ENCODE results near the gene ADAM10.

Gene ADAM10

DNA sequence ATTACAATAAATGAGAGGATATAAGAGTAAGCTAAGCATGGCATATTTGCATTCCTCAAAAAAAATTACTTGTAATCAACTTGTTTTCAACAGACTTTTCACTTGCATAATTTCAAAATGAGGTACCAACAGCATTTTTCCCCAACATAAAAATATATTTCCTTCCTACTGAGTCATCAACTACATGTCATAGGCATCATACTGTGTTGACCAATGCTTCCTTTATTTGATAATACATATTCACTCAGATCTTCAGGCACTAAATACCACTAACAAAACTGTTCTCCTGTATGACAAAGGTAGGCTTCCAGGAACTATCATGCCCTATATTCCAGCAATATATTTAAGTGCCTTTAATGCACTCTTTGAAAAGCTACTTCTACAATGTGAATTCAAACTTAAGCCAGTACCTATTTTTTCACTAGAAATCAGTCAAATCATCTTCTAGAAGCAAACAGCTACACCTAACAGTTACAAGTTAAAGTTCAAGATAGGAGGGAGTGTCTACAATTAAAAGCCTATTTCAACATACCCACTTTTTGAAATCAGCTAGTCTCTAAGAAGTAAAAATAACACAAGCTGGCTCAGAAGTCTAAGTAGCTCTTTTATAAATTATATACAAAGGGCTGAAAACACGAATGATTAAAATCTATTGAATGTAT lies 11.3 kb downstream of the ADAM10 start:
- Histone ChIP-seq H3K9me3 (ENCODE audit: insufficient read depth, low read depth, low read length) (no peaks in the 10 kb centered on the region), H3K27ac (ENCODE audit: low read depth, low read length) (no peak overlapping the region), H3K9ac (ENCODE audit: low read depth, low read length) (no peak overlapping the region), H3K4me3 (ENCODE audit: low read length) (no peak overlapping the region), H3K27me3 (ENCODE audit: insufficient read depth, low read length) (no peaks in the 10 kb centered on the region), H3K36me3 (ENCODE audit: insufficient read depth, low read length) (no peaks in the 10 kb centered on the region), H3K4me1 (ENCODE audit: insufficient read depth, low read length) (peaks cover 33% of the 10 kb centered on the region)
- WGBS: no CpG with 5 or more reads among the region's 1 CpG

DNA sequence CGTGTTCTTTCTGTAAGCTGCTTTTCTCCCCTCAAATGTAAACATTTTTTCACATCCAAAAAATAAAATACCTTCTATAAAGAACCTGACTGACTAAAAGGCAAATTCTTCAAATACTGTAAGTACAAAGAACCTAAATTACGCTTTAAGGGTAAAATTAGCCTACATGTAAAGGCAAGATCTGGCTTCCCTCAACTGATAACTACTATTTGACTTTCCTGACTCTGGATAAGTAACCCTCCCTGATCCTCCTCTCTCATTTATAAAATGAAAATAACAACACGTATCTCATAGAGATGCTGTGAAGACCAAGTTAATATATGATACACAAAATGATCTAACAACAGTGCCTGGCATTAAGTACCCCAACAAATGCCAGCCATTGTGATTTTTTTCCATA lies 12.2 kb downstream of the ADAM10 start:
- peaks cover 25% of the 10 kb centered on the region for H3K4me1 ChIP-seq (ENCODE audit: insufficient read depth, low read length)
- H3K27me3 ChIP-seq (ENCODE audit: insufficient read depth, low read length): no peaks in the 10 kb centered on the region
- no peak overlapping the region for H3K9ac ChIP-seq (ENCODE audit: low read depth, low read length)
- no peaks in the 10 kb centered on the region for H3K36me3 ChIP-seq (ENCODE audit: insufficient read depth, low read length)
- H3K9me3 ChIP-seq (ENCODE audit: insufficient read depth, low read depth, low read length): no peaks in the 10 kb centered on the region
- H3K27ac ChIP-seq (ENCODE audit: low read depth, low read length): no peak overlapping the region
- WGBS: 94% methylated on average over 3 of the region's 3 CpGs
- H3K4me3 ChIP-seq (ENCODE audit: low read length): no peak overlapping the region

DNA sequence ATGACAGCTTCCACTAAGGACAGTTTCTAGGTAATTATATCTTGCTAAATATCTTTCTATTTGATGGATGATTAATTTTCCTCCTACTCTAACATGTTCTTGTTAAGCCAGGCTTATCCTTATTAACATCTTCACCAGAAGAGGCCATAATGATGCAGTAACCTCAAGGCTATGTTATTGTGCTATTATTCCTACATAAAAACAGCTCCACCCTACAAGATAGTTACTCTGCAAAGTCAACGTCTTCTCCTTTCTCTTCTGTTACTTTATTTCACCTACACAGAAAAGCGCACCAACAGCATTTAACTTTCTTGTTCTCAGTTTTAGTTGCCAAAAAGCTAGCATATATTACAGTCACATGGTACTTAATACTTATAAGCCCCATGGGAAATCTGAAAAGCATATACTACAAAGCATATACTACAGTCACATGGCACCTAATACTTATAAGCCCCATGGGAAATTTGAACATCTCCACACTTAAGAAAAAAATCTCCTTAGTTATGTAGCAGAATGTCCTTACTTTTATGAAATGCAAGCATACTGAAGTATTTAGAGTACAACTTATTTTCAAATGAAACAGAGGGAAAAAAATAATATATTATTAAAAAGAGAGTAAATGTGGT lies 13.4 kb downstream of the ADAM10 start:
- Histone ChIP-seq H3K27me3 (ENCODE audit: insufficient read depth, low read length) (no peaks in the 10 kb centered on the region), H3K4me1 (ENCODE audit: insufficient read depth, low read length) (peaks cover 30% of the 10 kb centered on the region), H3K27ac (ENCODE audit: low read depth, low read length) (no peak overlapping the region), H3K4me3 (ENCODE audit: low read length) (no peak overlapping the region), H3K9me3 (ENCODE audit: insufficient read depth, low read depth, low read length) (no peaks in the 10 kb centered on the region), H3K36me3 (ENCODE audit: insufficient read depth, low read length) (no peaks in the 10 kb centered on the region), H3K9ac (ENCODE audit: low read depth, low read length) (no peak overlapping the region; the same call in 1 of the 2 replicates)
- WGBS: 76% methylated on average over 2 of the region's 2 CpGs

DNA sequence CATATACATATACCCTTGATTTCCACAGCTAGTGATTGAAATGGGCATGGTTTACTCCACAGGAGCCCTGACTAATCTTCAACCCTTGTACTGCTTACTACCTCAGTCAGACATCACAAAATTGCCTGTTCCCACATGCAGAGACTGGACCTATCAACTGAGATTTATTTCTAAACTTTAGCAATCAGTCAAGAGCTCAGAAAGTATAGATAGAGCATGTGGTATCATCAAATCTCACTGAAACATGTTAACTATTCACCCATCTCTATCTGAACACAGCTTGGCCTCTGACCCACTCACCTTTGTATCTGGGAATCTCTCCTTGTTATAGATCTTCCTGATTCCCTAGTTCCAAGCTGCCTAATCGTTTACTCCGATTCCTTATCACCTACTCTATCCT lies 14.6 kb downstream of the ADAM10 start:
- no peaks in the 10 kb centered on the region for H3K9me3 ChIP-seq (ENCODE audit: insufficient read depth, low read depth, low read length)
- 88% methylated on average over 2 of the region's 2 CpGs for WGBS
- peaks cover 33% of the 10 kb centered on the region for H3K4me1 ChIP-seq (ENCODE audit: insufficient read depth, low read length)
- no peaks in the 10 kb centered on the region for H3K27me3 ChIP-seq (ENCODE audit: insufficient read depth, low read length)
- no peaks in the 10 kb centered on the region for H3K36me3 ChIP-seq (ENCODE audit: insufficient read depth, low read length)
- no peak overlapping the region for H3K9ac ChIP-seq (ENCODE audit: low read depth, low read length)
- no peak overlapping the region for H3K27ac ChIP-seq (ENCODE audit: low read depth, low read length)
- H3K4me3 ChIP-seq (ENCODE audit: low read length): no peak overlapping the region

DNA sequence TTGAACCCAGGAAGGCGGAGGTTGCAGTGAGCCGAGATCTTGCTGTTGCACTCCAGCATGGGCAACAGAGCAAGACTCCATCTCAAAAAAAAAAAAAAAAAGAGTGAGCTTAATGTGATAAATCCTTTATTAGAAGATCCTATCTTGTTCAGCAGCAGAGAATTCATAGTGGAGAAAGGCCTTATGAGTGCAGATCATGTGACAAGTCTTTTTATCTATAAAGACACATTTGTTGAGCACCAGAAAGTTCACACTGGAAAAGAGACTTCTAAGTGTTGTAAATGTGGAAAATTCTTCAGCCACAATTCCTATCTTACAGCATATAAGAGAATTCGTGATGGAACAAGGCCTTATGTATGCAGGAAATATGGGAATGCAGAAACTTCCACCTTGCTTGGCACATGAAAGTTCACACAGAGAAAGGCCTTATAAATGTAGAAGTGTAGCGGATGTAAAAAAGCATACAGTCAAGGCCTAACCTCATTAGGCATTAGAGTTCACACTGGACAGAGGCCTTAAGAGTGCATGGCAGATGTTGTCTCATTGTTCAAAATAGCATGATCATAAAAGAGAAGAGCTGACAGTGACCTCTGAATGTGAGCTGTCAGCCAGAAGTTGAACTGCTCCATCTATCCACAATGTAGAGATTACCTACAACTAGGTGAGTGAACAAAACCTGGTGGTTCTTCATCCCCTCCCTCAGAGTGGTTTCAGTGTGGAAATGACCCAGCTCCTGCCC lies 16.7 kb downstream of the ADAM10 start:
- no peaks in the 10 kb centered on the region for H3K27me3 ChIP-seq (ENCODE audit: insufficient read depth, low read length)
- no peak overlapping the region for H3K27ac ChIP-seq (ENCODE audit: low read depth, low read length)
- peaks cover 23% of the 10 kb centered on the region for H3K4me1 ChIP-seq (ENCODE audit: insufficient read depth, low read length)
- H3K9ac ChIP-seq (ENCODE audit: low read depth, low read length): no peak overlapping the region
- H3K4me3 ChIP-seq (ENCODE audit: low read length): no peak overlapping the region
- H3K9me3 ChIP-seq (ENCODE audit: insufficient read depth, low read depth, low read length): no peaks in the 10 kb centered on the region
- no peaks in the 10 kb centered on the region for H3K36me3 ChIP-seq (ENCODE audit: insufficient read depth, low read length)
- WGBS: 100% methylated on average over 4 of the region's 4 CpGs

DNA sequence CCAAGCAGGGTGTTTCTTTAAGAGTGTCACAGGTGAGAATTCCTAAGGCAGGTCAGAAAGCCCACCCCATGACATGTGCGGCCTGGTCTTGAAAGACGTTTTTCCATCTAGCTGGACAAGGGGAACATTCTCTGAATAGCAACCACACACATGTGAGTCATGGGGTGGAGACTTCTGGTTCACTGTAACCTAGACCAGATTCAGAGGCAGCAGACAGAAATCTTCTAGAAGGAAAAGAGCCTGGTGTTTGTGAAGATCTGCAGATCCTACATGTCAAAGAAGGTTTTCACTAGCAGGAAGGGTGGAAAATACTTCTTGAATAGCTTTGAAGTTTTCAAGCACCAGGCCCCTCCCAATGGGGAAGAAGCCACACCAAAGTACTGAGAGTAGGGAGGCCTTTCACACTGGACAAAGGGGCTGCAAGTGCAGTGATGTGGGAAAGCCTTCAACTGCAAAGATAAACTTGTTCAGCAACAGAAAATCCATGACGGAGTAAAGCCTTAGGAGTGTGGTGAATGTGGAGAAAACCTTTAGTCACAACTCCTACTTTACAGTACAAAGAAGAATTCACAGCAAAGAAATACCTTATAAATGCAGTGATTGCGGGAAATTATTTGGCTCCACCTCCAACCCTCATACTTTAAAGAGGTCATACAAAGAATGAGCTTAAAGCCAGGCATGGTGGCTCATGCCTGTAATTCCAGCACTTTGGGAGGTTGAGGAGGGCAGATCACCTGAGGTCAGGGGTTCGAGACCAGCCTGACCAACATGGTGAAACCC lies 17.6 kb downstream of the ADAM10 start:
- Histone ChIP-seq H3K27me3 (ENCODE audit: insufficient read depth, low read length) (no peaks in the 10 kb centered on the region), H3K4me1 (ENCODE audit: insufficient read depth, low read length) (peaks cover 23% of the 10 kb centered on the region), H3K36me3 (ENCODE audit: insufficient read depth, low read length) (no peaks in the 10 kb centered on the region), H3K27ac (ENCODE audit: low read depth, low read length) (no peak overlapping the region), H3K4me3 (ENCODE audit: low read length) (no peak overlapping the region), H3K9me3 (ENCODE audit: insufficient read depth, low read depth, low read length) (no peaks in the 10 kb centered on the region), H3K9ac (ENCODE audit: low read depth, low read length) (no peak overlapping the region)
- 93% methylated on average over 4 of the region's 5 CpGs for WGBS

DNA sequence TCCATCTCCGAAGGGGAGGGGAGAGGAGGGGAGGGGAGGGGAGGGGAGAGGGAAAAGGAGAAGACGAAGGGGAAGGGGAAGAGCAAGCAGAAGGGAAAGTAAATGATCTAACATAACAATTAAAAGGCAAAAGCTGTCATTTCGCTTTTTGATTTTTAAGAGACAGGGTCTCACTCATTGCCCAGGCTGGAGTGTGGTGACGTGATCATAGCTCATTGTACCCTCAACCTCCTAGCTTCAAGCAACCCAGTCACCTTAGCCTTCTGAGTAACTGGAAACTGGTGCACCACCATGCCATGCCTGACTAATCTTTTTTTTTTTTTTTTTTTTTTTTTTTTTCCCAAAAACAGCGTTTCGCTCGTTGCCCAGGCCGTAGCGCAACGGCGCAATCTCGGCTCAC lies 22.6 kb downstream of the ADAM10 start:
- H3K4me3 ChIP-seq (ENCODE audit: low read length): no peak overlapping the region
- no peaks in the 10 kb centered on the region for H3K9me3 ChIP-seq (ENCODE audit: insufficient read depth, low read depth, low read length)
- no peak overlapping the region for H3K27ac ChIP-seq (ENCODE audit: low read depth, low read length)
- H3K9ac ChIP-seq (ENCODE audit: low read depth, low read length): no peak overlapping the region
- WGBS: 98% methylated on average over 10 of the region's 12 CpGs
- no peaks in the 10 kb centered on the region for H3K36me3 ChIP-seq (ENCODE audit: insufficient read depth, low read length)
- no peaks in the 10 kb centered on the region for H3K27me3 ChIP-seq (ENCODE audit: insufficient read depth, low read length)
- peaks cover 6% of the 10 kb centered on the region for H3K4me1 ChIP-seq (ENCODE audit: insufficient read depth, low read length)

DNA sequence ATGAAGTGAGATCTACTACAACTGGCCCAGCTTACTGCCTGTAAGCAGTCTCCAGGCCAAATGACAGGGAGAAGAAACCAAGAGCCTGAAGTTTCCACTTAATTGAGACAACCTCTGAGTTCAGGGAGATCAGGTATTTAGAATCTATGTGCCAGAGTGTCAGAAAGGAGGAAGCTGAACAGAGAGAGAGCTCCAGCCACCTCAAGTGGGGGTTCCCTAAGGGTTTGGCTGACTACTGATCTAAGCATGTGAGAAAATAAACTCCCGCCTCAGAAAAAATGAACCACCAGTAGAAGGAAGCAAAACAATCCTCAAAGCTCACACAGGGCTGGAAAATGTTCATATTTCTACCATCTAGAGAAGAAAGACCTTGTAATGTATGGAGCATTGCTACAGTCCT lies 25.0 kb downstream of the ADAM10 start:
- Histone ChIP-seq H3K4me3 (ENCODE audit: low read length) (no peak overlapping the region), H3K36me3 (ENCODE audit: insufficient read depth, low read length) (no peaks in the 10 kb centered on the region), H3K9ac (ENCODE audit: low read depth, low read length) (no peak overlapping the region), H3K27ac (ENCODE audit: low read depth, low read length) (no peak overlapping the region), H3K4me1 (ENCODE audit: insufficient read depth, low read length) (peaks cover 5% of the 10 kb centered on the region; the same call in 1 of the 2 replicates), H3K9me3 (ENCODE audit: insufficient read depth, low read depth, low read length) (no peaks in the 10 kb centered on the region), H3K27me3 (ENCODE audit: insufficient read depth, low read length) (no peaks in the 10 kb centered on the region)
- whole genome bisulfite sequencing: 100% methylated on average over 1 of the region's 1 CpG

DNA sequence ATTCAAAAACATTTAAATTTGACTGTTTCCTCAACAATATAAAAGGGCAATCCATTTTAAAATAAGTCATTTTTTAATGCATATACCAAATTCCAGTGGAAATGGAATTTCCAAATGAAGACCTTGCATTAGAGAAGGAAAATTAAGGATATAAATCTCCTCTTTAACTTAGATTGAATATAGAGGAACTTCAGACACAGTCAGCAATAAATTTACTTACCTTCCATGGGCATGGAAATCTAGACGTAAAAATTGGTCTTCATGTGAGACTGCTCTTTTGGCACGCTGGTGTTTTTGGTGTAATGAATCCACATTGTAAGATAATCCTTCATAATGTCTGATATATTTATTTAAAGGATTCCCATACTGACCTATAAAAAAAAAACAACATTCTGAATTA lies 32.1 kb downstream of the ADAM10 start:
- Histone ChIP-seq H3K4me3 (ENCODE audit: low read length) (no peak overlapping the region), H3K27me3 (ENCODE audit: insufficient read depth, low read length) (no peaks in the 10 kb centered on the region), H3K4me1 (ENCODE audit: insufficient read depth, low read length) (peaks cover 5% of the 10 kb centered on the region; the same call in 1 of the 2 replicates), H3K9ac (ENCODE audit: low read depth, low read length) (no peak overlapping the region), H3K36me3 (ENCODE audit: insufficient read depth, low read length) (peaks cover 42% of the 10 kb centered on the region), H3K27ac (ENCODE audit: low read depth, low read length) (no peak overlapping the region), H3K9me3 (ENCODE audit: insufficient read depth, low read depth, low read length) (no peaks in the 10 kb centered on the region)
- 100% methylated on average over 2 of the region's 2 CpGs for WGBS

DNA sequence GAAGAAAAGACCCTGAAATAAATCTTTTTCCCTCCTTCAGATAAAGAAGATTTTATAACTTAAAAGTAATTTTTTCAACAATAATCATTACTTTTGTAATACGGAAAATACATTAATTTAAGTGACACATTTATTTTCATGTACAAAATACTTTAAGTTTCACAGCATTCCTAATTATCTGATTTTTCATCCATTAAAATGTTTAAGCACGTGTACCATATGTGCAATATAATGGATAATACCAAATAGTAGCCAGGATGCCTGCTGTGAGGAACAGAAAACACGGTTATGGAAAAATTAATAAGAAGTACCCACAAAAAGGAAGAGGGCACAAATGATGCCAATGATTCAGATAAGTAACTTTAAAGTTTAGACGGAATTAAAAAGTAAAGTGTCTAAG lies 33.5 kb downstream of the ADAM10 start:
- Histone ChIP-seq H3K27me3 (ENCODE audit: insufficient read depth, low read length) (no peaks in the 10 kb centered on the region), H3K27ac (ENCODE audit: low read depth, low read length) (no peak overlapping the region), H3K4me1 (ENCODE audit: insufficient read depth, low read length) (peaks cover 5% of the 10 kb centered on the region; the same call in 1 of the 2 replicates), H3K4me3 (ENCODE audit: low read length) (no peak overlapping the region), H3K9me3 (ENCODE audit: insufficient read depth, low read depth, low read length) (no peaks in the 10 kb centered on the region), H3K36me3 (ENCODE audit: insufficient read depth, low read length) (peaks cover 42% of the 10 kb centered on the region), H3K9ac (ENCODE audit: low read depth, low read length) (no peak overlapping the region)
- 88% methylated on average over 4 of the region's 4 CpGs for WGBS
